Upper lobe of left lung (tissue), 6 donors: ENCODE data around the gene FAM47E. TPM values are rescaled to one million over a fixed set of nuclear protein-coding genes. Genes with fewer than 3 reads are reported as not detected.
"Not testable (repeated sequence)": the region's sequence is repeated elsewhere in the genome, so short reads cannot be mapped to it uniquely, and the experiment has no call there.

ENCODE experiments used
- ATAC-seq, 2 donors: fragments of 200-7000 bp; cut with Tn5 transposase; one replicate each; pipeline ENCODE4 v1.9.1; 2022; ENCODE audit warnings: mild to moderate bottlenecking in 2 of 2, moderate library complexity in 2 of 2; ENCODE audit not compliant: low FRiP score in 2 of 2
- DNase-seq, 2 donors: peaks; one replicate each; pipeline ENCODE4 v3.0.0-alpha.2; 2019 to 2020
- H3K27ac ChIP-seq, 4 donors: fragments of 200-600 bp; sonication (generic); one replicate each; pipeline ENCODE4 v1.5.1; 2016 to 2019
- H3K27me3 ChIP-seq, 4 donors: fragments of 200-600 bp; sonication (generic); one replicate each; pipeline ENCODE4 v1.5.1; 2017 to 2019
- H3K36me3 ChIP-seq, 4 donors: fragments of 200-600 bp; sonication (generic); one replicate each; pipeline ENCODE4 v1.5.1; 2016 to 2019
- H3K4me1 ChIP-seq, 4 donors: fragments of 200-600 bp; sonication (generic); one replicate each; pipeline ENCODE4 v1.5.1; 2018 to 2019
- H3K4me3 ChIP-seq, 4 donors: fragments of 200-600 bp; sonication (generic); one replicate each; pipeline ENCODE4 v1.5.1; 2017 to 2019; ENCODE audit warnings: mild to moderate bottlenecking in 2 of 4, moderate library complexity in 1 of 4
- H3K9me3 ChIP-seq, 4 donors: fragments of 200-600 bp; sonication (generic); one replicate each; pipeline ENCODE4 v1.5.1; 2018 to 2019
- EP300 ChIP-seq, 4 donors: sonication (generic); formaldehyde crosslinking; IDR thresholded peaks; one replicate each; pipeline ENCODE4 v1.5.1; 2017; ENCODE audit warnings: antibody characterized with exemption in 4 of 4, control low read depth in 2 of 4
- POLR2A ChIP-seq, 4 donors: fragments of 450-650 bp; IDR thresholded peaks; one replicate each; pipeline ENCODE4 v1.5.1; 2016 to 2017; ENCODE audit warnings: antibody characterized with exemption in 4 of 4, mild to moderate bottlenecking in 2 of 4
- POLR2AphosphoS5 ChIP-seq, 2 donors: sonication (generic); formaldehyde crosslinking; IDR thresholded peaks; one replicate each; pipeline ENCODE4 v1.5.1; 2017; ENCODE audit warnings: antibody characterized with exemption in 2 of 2
- WGBS, 2 donors: methylation state at CpG; one replicate each; pipeline ENCODE4 v1.1.5; 2017 to 2018; 5-methylcytosine and 5-hydroxymethylcytosine counted together
- total RNA-seq, 6 donors: library from RNA; depleted of rRNA in 4 of 6; stranded (reverse); fragments of >200 nt in 4 of 6; gene quantifications; one replicate each; pipeline versions ENCODE4 v1.1.0 to v1.2.1, GENCODE V29; 2016 to 2021
- TF ChIP-seq, protein P1 (sequence below), 6 experiments: fragments of 450-650 bp in 4 of 6; fragments of 200-600 bp in 2 of 6; sonication (generic) in 2 of 6; IDR thresholded peaks; one replicate each; pipeline ENCODE4 v1.5.1; 2016 to 2019; ENCODE audit warnings: antibody characterized with exemption in 6 of 6
- donor health status: DM: no; HTN: no; CAD: no; lungs with moderate emphysema.
- donor health status: DM: no; HTN: yes; CAD: no; lungs with severe emphysema.

Gene FAM47E
- total RNA-seq, 6 donors from 2014 or later = 4.0 to 17.5 (median 6.5) TPM

DNA sequence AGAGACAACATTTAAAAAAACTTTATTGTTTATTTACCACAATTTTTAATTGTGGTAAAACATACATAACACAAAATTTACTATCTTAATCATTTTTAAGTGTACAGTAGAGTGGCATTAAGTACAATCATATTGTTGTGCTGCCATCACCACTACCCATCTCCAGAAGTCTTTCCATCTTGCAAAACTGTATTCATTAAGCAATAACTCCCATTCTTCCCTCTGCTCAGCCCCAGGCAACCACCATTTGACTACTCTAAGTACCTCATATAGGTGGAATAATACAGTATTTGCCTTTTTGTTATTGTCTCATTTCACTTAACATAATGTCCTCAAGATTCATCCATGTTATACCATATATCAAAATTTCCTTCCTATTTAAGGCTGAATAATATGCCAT is 12.8 kb upstream of the FAM47E start:
- ATAC-seq (no peak), DNase-seq (no peak)
- H3K27ac ChIP-seq = no peak overlapping the region
- no peak overlapping the region for H3K4me3 ChIP-seq
- no peaks in the 10 kb centered on the region for H3K27me3 ChIP-seq
- peaks cover 0 to 2% (median 0%) of the 10 kb centered on the region in 4 donors for H3K4me1 ChIP-seq
- H3K36me3 ChIP-seq = no peaks in the 10 kb centered on the region
- peaks cover 0 to 10% (median 8%) of the 10 kb centered on the region in 4 donors for H3K9me3 ChIP-seq
- TF ChIP-seq EP300 (IDR thresholded peaks at IDR 0.05) (no peak), POLR2A (IDR thresholded peaks at IDR 0.05) (no peak), POLR2AphosphoS5 (IDR thresholded peaks at IDR 0.05) (no peak)
- TF ChIP-seq, protein P1, sequence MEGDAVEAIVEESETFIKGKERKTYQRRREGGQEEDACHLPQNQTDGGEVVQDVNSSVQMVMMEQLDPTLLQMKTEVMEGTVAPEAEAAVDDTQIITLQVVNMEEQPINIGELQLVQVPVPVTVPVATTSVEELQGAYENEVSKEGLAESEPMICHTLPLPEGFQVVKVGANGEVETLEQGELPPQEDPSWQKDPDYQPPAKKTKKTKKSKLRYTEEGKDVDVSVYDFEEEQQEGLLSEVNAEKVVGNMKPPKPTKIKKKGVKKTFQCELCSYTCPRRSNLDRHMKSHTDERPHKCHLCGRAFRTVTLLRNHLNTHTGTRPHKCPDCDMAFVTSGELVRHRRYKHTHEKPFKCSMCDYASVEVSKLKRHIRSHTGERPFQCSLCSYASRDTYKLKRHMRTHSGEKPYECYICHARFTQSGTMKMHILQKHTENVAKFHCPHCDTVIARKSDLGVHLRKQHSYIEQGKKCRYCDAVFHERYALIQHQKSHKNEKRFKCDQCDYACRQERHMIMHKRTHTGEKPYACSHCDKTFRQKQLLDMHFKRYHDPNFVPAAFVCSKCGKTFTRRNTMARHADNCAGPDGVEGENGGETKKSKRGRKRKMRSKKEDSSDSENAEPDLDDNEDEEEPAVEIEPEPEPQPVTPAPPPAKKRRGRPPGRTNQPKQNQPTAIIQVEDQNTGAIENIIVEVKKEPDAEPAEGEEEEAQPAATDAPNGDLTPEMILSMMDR (IDR thresholded peaks at IDR 0.05) = no peak

DNA sequence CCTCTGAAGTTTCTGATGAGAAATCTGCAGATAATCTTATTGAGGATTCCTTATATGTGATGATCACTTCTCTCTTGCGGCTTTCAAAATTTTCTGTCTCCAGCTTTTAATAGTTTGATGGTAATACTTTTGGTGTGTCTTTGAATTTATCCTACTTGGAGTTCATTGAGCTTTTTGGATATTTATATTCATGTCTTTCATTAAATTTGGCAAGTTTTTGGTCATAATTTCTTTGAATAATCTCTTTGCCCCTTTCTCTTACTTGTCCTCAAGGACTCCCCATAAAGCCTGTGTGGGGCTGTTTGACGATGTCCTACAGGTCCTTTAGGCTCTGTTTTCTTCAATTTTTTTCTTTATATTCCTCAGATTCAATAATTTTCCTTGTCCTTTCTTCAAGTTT is 11.3 kb upstream of the FAM47E start:
- TF ChIP-seq POLR2A (IDR thresholded peaks at IDR 0.05) (no peak), EP300 (IDR thresholded peaks at IDR 0.05) (no peak), POLR2AphosphoS5 (IDR thresholded peaks at IDR 0.05) (no peak)
- TF ChIP-seq, protein P1 (IDR thresholded peaks at IDR 0.05) = no peak
- DNase-seq (no peak), ATAC-seq (no peak)
- 94 to 95% methylated on average over 2 of the region's 2 CpGs for WGBS, 2 donors
- H3K4me3 ChIP-seq = no peak overlapping the region
- H3K27me3 ChIP-seq = no peaks in the 10 kb centered on the region
- no peaks in the 10 kb centered on the region for H3K4me1 ChIP-seq
- H3K27ac ChIP-seq = no peak overlapping the region
- H3K9me3 ChIP-seq = peaks cover 0 to 10% (median 8%) of the 10 kb centered on the region in 4 donors
- no peaks in the 10 kb centered on the region for H3K36me3 ChIP-seq

DNA sequence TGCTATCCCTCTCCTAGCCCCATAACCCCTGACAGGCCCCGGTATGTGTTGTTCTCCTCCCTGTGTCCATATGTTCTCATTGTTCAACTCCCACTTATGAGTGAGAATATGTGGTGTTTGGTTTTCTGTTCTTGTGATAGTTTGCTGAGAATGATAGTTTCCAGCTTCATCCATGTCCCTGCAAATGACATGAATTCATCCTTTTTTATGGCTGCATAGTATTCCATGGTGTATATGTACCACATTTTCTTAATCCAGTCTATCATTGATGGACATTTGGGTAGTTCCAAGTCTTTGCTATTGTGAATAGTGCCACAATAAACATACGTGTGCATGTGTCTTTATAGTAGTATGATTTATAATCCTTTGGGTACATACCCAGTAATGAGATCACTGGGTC is 7.6 kb upstream of the FAM47E start:
- not testable (repeated sequence) for H3K27ac ChIP-seq, H3K4me1 ChIP-seq, ATAC-seq, H3K36me3 ChIP-seq, H3K27me3 ChIP-seq, DNase-seq, H3K4me3 ChIP-seq
- peaks cover 0 to 10% (median 8%) of the 10 kb centered on the region in 4 donors for H3K9me3 ChIP-seq
- WGBS, 2 donors = 87 to 92% methylated on average over 2 of the region's 2 CpGs

DNA sequence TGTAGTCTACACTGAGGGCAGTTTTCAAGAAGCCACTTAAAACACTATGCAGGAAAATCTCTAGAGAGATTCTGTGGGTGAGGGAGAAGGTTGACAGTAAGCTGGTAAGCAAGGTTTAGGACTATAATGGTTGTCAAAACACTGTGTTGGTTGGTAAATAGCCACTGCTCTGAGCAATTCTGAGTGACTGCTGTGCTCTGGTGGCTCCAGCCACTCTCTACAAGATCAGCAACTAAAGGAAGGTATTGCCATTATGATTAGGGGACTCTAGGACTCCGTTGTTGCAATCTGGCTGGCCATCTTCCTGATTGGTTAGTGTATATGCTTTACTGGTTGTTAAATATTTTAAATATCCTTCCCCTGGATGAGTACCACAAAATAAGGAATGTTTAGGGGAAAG is 5.5 kb upstream of the FAM47E start:
- Histone ChIP-seq H3K4me1 (peaks cover 2 to 6% (median 4%) of the 10 kb centered on the region in 4 donors), H3K36me3 (no peaks in the 10 kb centered on the region), H3K27ac (no peak overlapping the region), H3K9me3 (no peaks in the 10 kb centered on the region), H3K4me3 (no peak overlapping the region), H3K27me3 (no peaks in the 10 kb centered on the region)
- WGBS, 2 donors = 64 to 76% methylated on average over 1 of the region's 1 CpG
- ATAC-seq = no peak
- no peak for DNase-seq
- TF ChIP-seq POLR2AphosphoS5 (IDR thresholded peaks at IDR 0.05) = no peak
- TF ChIP-seq, protein P1 (IDR thresholded peaks at IDR 0.05) = no peak

DNA sequence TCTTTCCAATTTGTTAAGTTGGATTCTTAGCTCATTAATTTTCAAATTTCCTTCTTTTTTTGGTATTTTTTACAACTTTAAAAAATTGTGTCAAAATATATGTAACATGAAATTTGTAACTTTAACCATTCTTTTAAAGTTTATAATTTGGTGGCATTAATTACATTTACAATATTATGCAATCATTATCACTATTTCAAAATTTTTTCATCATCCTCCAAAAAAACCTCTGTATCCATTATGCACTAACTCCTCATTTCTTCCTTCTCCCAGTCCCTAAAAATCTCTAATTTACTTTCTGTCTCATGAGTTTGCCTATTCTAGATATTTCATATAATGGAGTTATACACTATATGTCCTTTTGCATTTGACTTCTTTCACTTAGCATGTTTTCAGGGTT is 4.7 kb upstream of the FAM47E start:
- TF ChIP-seq POLR2A (IDR thresholded peaks at IDR 0.05) (no peak), POLR2AphosphoS5 (IDR thresholded peaks at IDR 0.05) (no peak), EP300 (IDR thresholded peaks at IDR 0.05) (no peak)
- TF ChIP-seq, protein P1 (IDR thresholded peaks at IDR 0.05) = no peak
- Histone ChIP-seq H3K4me3 (no peak overlapping the region), H3K36me3 (no peaks in the 10 kb centered on the region), H3K27ac (no peak overlapping the region), H3K4me1 (peaks cover 5 to 15% (median 8%) of the 10 kb centered on the region in 4 donors), H3K27me3 (no peaks in the 10 kb centered on the region), H3K9me3 (no peaks in the 10 kb centered on the region)
- ATAC-seq (no peak), DNase-seq (no peak)
